HG03103 (cell line): Measurements from ENCODE around the gene KPNA4.
"Not testable (repeated sequence)": the region's sequence is repeated elsewhere in the genome, so short reads cannot be mapped to it uniquely, and the experiment has no call there.

Source experiments
- ATAC-seq: cut with Tn5 transposase; IDR thresholded peaks from one replicate; pipeline ENCODE4 v1.9.1; 2021; ENCODE audit warnings: low read depth; ENCODE audit not compliant: unreplicated experiment

The KPNA4 gene

GRCh38 chr3:160516391-160516790, 49.0 kb downstream of the KPNA4 start:
- not testable (repeated sequence) for ATAC-seq

DNA sequence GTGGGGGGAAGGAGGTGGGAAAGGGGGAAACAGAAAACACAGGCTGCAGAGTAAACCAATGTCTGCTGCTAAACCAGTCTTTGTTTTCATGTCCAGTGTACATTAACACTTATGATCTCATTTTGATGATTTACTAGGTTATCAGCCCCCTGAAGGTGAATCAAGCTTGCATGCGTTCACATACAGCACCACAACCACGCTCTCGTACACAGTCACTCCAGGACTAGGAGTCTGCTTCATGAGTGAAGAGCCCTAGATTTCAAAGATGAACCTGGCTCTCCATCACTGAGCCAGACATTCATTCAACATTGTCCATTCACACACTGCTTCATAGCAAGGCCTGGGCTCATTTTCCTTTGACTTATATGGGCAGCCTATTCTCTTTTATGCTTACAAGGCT, 64.0 kb downstream of the KPNA4 start:
- ATAC-seq = no peak

- ATAC-seq = no peak
Observed at GRCh38 chr3:160498202-160498601, 67.2 kb downstream of the KPNA4 start.

DNA sequence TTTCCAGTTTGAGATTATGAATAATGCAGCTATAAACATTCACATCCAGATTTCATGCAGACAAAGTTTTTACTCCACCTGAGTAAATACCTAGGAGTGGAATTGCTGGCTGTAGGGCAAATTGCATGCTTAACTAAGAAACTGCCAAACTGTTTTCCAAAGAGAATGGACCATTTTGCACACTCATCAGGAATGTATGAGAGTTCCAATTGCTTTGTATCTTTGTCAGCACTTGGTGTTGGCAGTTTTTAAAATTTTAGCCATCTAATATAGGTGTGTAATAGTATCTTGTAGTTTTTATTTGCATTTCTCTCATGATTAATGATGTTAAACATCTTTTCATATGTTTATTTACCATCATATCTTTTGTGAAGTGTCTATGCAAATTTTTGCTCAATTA, 75.2 kb downstream of the KPNA4 start:
- no peak for ATAC-seq

GRCh38 chr3:160486459-160486869, 78.9 kb downstream of the KPNA4 start:
- no peak for ATAC-seq

DNA sequence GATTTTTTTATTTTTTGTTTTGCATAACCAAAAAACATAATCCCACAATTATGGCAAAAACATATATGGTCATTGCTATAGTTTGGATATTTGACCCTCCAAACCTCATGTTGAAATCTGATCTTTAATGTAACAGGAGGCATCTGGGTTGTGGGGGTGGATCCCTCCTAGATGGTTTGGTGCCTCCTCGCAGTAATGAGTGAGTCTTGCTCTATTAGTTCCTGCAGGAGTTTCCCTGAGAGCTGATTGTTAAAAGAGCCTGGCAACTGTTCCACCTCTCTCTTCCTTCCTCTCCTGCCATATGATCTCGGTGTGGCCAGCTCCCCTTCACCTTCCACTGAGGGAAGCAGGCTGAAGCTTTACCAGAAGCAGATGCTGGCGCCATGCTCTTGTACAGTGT, 82.6 kb downstream of the KPNA4 start:
- no peak for ATAC-seq

DNA sequence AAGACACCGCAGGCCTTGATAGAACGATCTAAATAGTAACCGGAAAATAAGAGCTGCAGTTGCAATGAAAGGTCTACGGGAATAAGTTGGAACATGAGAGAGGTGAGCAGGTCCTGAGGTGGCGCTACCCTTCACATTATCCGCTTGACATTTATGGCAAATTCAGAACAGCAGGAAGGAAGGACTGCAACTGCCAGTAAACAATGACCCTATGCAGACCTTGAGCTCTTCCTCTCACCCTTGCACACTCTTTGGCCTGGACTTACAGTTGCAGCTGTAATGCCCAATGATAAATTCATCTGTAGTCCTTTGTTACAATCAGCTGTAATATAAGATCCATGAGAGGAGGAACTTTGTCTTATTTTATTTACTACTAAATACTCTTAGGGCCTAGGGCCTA, 83.5 kb downstream of the KPNA4 start:
- no peak for ATAC-seq

DNA sequence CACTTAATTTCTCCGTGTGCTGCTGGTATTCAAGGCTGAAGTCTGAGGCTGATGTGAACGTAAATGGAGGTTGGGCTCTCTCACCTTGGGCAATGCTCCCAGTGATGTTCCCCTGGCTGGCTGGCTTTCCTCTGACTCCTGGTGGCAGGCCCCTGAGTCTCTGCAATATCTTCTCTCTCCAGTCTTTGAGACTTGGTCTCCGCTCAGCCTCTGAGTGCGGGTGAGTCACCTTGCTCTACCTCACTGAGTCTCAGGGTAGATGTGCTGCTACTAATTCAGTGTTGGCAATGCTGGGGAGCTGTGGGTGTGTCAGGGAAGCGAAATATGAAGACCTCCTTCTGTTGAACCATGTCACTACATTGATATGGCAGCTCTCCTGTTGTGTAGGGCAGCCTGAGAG, 84.4 kb downstream of the KPNA4 start:
- no peak for ATAC-seq

GRCh38 chr3:160479376-160479775, 86.0 kb downstream of the KPNA4 start:
- ATAC-seq = no peak

GRCh38 chr3:160478338-160478737, 87.0 kb downstream of the KPNA4 start:
- ATAC-seq = no peak

- no peak for ATAC-seq
Observed at GRCh38 chr3:160477750-160478149, 87.6 kb downstream of the KPNA4 start.

GRCh38 chr3:160475884-160476283, 89.5 kb downstream of the KPNA4 start:
- ATAC-seq = no peak

DNA sequence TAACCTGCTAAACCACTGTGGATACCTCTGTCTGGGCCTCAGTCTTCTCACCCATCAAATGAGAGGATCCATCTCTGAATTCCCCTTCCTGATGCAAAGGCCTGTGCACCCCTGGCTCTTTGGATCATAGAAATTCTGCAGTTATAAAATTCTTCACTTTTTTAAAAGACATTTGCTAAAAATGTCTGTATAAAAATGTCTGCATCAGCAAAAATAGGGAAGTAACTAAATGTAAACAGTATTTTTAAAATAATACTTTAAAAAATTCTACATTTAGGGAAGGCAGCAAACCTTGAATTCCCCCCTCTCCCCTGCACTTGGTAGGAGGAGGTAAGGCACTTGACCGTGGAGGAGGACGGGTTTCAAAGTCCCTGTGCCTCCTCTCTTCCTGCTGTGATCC, 90.2 kb downstream of the KPNA4 start:
- no peak for ATAC-seq

DNA sequence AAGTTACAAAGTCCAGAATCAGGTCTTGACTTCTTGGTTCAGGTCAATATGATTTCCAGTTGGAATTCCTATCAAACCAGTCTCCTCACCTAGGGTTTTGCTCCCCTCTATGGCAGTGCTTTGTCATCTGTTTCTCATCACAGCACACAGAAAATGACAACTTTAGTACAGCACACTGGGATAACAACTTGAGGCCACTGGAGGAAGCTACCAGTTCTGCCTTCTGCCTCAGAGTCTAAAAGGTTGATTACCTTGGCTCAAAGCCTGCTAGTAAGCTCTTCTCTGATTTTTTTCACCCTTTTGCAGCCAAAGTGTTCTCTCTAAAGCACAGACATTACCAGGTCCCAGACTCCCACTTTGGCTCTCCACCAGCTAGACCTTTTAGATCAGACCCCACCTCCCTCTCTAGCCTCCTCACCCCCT, 90.9 kb downstream of the KPNA4 start:
- no peak for ATAC-seq

- ATAC-seq = no peak
Observed at GRCh38 chr3:160473978-160474377, 91.4 kb downstream of the KPNA4 start.

- ATAC-seq = no peak
Observed at GRCh38 chr3:160473221-160473620, 92.2 kb downstream of the KPNA4 start.

DNA sequence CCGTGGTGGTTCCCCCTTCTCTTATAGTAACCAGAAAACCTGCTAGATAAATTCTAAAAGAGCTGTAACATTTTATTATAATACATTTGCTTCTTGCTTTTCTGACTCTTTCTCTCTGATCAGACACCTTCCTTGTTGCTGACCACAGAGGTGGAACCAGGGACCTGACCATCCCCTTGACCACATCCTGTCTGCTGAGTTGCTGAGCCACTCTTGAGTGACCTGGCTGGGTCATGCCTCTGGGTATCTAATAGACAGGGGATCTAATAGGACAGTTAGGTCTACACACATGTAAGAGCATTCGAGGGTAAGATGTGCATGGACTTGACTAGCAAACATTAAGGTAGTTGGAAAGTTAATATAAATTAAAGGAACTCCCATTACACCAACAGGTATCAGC, 93.0 kb downstream of the KPNA4 start:
- ATAC-seq = no peak

- no peak for ATAC-seq
Observed at GRCh38 chr3:160471892-160472291, 93.5 kb downstream of the KPNA4 start.

GRCh38 chr3:160470181-160470580, 95.2 kb downstream of the KPNA4 start:
- ATAC-seq = no peak

GRCh38 chr3:160464971-160465370, 100.4 kb downstream of the KPNA4 start:
- ATAC-seq = no peak

- no peak for ATAC-seq
Observed at GRCh38 chr3:160464321-160464720, 101.0 kb downstream of the KPNA4 start.

DNA sequence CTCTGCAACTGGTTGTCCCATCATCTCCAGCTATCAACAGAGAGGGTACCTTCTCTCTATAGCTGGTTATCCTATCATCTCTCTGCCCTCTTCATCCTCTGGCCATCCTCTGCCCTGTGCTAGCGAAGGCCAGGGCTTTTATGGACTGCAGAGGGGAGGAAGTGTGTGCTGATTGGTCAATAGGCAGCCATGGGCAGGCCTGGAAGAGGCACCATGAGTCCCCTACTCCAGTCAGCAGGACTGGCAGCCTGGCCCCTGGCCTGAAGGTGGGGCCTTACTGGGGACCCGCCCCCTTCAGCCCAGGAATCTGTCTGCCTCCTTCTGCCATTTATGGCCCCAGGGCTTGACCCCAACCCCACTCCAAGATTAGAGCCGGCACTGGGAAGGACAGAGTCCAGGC, 105.3 kb downstream of the KPNA4 start:
- ATAC-seq = no peak

DNA sequence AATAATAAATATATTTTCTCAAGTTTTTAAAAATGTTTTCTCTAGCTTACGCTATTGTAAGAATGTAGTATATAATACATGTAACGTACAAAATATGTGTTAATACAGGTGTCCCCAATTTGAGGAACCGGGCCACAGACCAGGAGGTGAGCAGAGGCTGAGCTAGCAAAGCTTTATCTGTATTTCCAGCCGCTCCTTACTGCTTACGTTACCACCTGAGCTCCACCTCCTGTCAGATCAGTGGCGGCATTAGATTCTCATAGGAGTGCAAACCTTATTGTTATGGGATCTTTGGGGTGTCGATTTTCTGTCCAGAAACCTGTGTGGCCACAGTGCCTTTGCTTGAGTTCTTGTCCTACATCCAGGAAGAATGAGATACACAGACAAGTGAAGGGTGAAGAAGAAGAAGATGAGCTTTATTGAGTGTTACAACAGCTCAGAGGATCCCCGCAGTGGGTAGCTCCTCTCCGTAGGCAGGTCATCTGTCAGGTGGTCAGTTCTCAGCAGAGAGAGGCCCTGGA, 105.9 kb downstream of the KPNA4 start:
- no peak for ATAC-seq
